ENCODE data around the gene CCDC172.

DNA sequence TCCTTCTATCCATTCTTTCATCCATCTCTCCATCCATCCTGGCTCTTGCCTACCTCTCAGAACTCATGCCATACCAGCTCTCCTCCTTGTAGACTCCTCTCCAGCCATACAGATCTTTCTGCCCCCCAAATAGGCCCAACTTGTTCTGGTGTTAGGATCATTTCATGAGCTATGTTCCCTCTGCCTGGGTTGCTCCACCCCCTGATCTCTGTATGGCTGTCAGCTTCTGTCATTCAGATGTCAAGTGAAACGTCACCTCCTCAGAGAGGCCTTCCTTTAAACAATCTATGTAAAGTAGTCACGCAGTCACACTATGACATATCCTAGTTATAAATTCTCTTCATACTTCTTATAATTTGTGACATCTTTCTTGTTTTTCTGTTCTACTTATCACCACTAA is 61.1 kb downstream of the CCDC172 start:
- TF ChIP-seq, protein P1, sequence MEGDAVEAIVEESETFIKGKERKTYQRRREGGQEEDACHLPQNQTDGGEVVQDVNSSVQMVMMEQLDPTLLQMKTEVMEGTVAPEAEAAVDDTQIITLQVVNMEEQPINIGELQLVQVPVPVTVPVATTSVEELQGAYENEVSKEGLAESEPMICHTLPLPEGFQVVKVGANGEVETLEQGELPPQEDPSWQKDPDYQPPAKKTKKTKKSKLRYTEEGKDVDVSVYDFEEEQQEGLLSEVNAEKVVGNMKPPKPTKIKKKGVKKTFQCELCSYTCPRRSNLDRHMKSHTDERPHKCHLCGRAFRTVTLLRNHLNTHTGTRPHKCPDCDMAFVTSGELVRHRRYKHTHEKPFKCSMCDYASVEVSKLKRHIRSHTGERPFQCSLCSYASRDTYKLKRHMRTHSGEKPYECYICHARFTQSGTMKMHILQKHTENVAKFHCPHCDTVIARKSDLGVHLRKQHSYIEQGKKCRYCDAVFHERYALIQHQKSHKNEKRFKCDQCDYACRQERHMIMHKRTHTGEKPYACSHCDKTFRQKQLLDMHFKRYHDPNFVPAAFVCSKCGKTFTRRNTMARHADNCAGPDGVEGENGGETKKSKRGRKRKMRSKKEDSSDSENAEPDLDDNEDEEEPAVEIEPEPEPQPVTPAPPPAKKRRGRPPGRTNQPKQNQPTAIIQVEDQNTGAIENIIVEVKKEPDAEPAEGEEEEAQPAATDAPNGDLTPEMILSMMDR (conservative IDR thresholded peaks at IDR 0.05; ENCODE audit: low read depth in 2 of 2), result no peak
- TF ChIP-seq EZH2 (IDR thresholded peaks at IDR 0.05; ENCODE audit: low read depth, unreplicated experiment) (no peak), POLR2AphosphoS5 (IDR thresholded peaks at IDR 0.05; ENCODE audit: low read depth) (no peak), EZH2phosphoT487 (IDR thresholded peaks at IDR 0.05; ENCODE audit: unreplicated experiment) (no peak), NANOG (IDR thresholded peaks at IDR 0.05; ENCODE audit: borderline replicate concordance) (no peak), CREB1 (CRISPR knock-in tag; IDR thresholded peaks at IDR 0.05; ENCODE audit: low read depth) (no peak), JUNB (IDR thresholded peaks at IDR 0.05; ENCODE audit: unreplicated experiment) (no peak), ZNF114 (CRISPR knock-in tag; IDR thresholded peaks at IDR 0.05) (no peak), STAT1 (IDR thresholded peaks at IDR 0.05; ENCODE audit: unreplicated experiment) (no peak)
- TF ChIP-seq, protein P2, sequence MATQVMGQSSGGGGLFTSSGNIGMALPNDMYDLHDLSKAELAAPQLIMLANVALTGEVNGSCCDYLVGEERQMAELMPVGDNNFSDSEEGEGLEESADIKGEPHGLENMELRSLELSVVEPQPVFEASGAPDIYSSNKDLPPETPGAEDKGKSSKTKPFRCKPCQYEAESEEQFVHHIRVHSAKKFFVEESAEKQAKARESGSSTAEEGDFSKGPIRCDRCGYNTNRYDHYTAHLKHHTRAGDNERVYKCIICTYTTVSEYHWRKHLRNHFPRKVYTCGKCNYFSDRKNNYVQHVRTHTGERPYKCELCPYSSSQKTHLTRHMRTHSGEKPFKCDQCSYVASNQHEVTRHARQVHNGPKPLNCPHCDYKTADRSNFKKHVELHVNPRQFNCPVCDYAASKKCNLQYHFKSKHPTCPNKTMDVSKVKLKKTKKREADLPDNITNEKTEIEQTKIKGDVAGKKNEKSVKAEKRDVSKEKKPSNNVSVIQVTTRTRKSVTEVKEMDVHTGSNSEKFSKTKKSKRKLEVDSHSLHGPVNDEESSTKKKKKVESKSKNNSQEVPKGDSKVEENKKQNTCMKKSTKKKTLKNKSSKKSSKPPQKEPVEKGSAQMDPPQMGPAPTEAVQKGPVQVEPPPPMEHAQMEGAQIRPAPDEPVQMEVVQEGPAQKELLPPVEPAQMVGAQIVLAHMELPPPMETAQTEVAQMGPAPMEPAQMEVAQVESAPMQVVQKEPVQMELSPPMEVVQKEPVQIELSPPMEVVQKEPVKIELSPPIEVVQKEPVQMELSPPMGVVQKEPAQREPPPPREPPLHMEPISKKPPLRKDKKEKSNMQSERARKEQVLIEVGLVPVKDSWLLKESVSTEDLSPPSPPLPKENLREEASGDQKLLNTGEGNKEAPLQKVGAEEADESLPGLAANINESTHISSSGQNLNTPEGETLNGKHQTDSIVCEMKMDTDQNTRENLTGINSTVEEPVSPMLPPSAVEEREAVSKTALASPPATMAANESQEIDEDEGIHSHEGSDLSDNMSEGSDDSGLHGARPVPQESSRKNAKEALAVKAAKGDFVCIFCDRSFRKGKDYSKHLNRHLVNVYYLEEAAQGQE (IDR thresholded peaks at IDR 0.05; ENCODE audit: unreplicated experiment), result no peak
- TF ChIP-seq, protein P3, sequence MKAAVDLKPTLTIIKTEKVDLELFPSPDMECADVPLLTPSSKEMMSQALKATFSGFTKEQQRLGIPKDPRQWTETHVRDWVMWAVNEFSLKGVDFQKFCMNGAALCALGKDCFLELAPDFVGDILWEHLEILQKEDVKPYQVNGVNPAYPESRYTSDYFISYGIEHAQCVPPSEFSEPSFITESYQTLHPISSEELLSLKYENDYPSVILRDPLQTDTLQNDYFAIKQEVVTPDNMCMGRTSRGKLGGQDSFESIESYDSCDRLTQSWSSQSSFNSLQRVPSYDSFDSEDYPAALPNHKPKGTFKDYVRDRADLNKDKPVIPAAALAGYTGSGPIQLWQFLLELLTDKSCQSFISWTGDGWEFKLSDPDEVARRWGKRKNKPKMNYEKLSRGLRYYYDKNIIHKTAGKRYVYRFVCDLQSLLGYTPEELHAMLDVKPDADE (IDR thresholded peaks at IDR 0.05), result no peak

Data from GM23338 (cell line).